HG03097 (cell line): Measurements from ENCODE around the gene HOXD3.

Source experiments
- ATAC-seq: cut with Tn5 transposase; IDR thresholded peaks from one replicate; pipeline ENCODE4 v1.9.1; 2021; ENCODE audit not compliant: unreplicated experiment, low FRiP score

The HOXD3 gene

GRCh38 chr2:176121190-176122051, 35.7 kb upstream of the HOXD3 start:
- no peak for ATAC-seq

GRCh38 chr2:176122052-176122682, 34.9 kb upstream of the HOXD3 start:
- no peak for ATAC-seq

DNA sequence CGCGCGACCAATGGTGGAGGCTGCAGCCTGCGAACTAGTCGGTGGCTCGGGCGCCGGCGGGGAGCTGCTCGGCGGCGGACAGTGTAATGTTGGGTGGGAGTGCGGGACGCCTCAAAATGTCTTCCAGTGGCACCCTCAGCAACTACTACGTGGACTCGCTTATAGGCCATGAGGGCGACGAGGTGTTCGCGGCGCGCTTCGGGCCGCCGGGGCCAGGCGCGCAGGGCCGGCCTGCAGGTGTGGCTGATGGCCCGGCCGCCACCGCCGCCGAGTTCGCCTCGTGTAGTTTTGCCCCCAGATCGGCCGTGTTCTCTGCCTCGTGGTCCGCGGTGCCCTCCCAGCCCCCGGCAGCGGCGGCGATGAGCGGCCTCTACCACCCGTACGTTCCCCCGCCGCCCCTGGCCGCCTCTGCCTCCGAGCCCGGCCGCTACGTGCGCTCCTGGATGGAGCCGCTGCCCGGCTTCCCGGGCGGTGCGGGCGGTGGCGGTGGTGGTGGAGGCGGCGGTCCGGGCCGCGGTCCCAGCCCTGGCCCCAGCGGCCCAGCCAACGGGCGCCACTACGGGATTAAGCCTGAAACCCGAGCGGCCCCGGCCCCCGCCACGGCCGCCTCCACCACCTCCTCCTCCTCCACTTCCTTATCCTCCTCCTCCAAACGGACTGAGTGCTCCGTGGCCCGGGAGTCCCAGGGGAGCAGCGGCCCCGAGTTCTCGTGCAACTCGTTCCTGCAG, 34.3 kb upstream of the HOXD3 start, which contains the start of gene HOXD9:
Gene HOXD9, plus strand, starts transcription at position 37 of the 728 bp plus-strand sequence. Its CDS starts 50 bp downstream, at position 87.
- ATAC-seq: no peak

DNA sequence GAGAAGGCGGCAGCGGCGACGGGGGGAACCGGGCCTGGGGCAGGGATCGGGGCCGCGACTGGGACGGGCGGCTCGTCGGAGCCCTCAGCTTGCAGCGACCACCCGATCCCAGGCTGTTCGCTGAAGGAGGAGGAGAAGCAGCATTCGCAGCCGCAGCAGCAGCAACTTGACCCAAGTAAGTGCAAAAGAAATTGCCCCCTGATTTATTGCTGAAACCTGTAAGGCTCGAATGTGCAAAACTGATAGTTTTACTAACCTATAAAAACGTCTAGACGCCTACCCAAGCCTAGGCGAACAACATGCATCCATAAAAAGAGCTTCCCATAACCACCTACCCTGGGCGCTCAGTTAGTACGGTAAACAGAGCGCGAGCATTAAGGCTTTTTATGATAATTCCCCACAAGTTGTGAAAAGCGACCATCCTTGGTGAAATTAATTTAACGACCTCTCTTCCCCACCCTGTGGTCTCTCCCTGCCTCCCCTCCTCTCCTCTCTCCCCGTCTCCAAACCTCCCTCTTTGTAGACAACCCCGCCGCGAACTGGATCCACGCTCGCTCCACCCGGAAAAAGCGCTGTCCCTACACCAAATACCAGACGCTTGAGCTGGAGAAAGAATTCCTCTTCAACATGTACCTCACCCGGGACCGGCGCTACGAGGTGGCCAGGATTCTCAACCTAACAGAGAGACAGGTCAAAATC, 33.5 kb upstream of the HOXD3 start:
- ATAC-seq: no peak

DNA sequence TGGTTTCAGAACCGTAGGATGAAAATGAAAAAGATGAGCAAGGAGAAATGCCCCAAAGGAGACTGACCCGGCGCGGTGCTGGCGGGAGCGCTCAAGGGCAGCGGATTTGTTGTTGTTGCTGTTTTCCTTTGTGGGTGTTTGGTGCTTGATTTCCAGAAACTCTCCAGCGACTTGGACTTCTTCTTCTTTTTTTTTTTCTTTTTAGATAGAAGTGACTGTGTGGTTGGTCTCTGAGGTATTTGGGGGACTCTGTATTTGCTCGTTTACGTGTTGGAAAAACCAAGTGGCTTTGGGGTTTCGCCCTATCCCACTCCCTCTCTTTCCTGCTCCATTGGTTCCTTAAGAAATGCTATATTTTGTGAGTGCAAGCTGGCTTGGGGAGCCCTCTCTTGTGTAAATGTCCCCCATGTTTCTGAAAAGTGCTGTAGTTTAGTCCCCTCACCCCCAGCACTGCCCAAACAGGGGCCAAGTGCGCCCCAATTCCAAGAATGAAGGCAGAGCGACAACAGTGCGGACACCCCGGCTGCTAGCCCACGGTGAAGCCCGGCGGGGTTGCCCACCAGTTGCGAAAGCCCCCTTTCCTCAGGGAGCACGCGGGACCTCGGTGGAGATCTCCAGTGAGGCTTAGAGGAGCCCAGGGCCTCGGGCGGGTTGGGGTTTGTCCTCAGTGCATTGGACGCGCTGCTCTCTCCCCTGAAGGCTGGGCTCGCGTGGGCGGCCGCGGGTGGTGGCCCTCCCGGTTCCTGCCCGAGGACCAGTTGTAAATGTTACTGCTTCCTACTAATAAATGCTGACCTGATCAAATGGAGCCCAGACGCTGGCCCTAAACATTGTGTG, 32.8 kb upstream of the HOXD3 start:
- no peak for ATAC-seq

DNA sequence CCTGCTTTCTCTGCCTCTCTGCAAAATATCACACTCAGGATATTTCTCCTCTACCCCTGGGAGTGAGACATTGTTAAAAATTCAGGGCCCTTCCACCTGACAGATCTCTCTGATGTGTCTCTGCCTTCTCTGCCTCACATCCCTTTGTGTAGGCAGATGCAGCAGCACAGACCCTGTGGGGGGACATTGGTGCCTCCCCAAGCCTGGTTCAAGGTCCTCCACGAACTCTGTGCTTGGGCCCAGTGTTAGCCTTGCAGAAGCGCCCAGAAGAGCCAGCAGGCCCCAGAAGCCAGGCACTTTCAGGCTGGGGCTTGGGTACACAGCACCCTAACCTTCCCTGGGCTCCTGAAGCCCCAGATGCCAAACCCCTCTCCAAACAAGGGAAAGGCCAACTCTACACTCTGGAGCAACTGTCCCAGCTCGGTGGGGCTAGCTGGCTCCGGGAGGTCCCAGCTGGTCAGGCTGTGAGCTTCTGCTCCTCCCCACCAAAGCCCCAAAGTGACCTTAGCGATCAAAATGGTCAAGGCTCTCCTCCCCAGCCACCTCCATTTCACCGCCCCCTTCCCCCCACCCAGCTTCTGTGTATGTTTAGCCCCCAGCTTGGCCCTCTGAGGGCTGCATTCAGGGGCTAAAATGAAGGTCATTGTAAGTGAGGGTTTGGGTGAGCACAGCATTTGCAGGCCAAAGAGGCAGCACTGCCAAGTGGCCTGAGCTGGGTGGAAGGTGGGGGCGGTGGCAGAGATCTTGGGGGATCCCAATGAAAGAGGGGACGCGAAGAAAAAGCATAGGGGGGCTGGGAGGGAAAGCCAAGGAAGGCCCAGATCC, 31.9 kb upstream of the HOXD3 start:
- no peak for ATAC-seq

DNA sequence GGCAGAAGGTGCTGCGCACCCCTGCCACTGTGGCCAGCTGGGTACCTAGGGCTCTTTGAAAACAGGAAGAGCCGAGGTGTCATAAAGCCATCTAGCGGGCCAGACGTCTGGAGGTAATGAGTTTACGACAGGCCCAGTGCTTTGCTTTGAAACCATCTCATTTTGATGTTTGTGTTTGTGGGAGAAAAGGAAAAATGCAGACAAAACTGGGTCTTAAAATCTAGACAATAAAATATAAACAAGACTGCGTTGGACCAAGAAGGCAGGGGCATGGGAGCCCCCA, 31.4 kb upstream of the HOXD3 start:
- ATAC-seq: no peak

- no peak for ATAC-seq
Observed at GRCh38 chr2:176126929-176127773, 30.0 kb upstream of the HOXD3 start.

- ATAC-seq: no peak
Observed at GRCh38 chr2:176127774-176128072, 29.4 kb upstream of the HOXD3 start.

GRCh38 chr2:176128172-176128981, 28.7 kb upstream of the HOXD3 start:
- ATAC-seq: no peak

DNA sequence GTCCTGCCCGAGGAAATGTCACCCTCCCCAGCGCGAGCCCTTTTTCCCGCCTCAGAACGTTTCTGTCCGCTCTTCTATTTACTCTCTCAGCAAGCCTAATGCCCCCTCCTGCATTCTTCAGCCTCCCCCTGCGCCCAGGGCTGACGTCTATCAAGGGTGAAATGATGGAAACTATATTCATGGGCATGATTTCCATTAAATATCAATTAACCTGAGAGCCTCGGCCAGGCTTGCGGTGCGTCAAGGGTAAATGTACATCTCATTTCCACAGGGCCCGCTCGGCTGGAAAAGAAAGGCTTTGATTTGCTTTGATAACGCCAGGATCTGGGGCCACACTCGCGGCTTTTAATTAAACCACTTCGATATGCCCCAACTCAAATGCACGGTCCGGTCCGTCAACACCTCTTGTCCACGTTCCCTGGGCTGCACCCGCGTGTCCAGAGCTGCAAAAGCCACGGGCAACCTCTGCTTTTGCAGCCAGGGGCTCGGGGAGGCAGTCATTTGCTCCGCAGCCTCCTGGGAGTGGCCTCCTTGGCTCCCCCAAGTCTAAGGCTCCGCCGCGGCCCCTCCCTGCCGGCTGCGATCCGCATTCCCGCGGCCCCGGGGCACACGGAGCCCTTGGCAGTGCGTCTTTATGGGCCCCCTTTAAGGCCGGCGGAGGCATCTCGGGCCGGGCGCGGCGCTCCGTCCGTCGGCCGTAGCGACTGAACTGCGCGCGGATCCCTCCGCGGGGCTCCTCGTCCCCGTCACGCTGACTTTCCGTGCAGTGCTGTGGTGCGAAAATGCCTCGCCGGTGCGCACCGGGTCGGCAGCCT, 27.9 kb upstream of the HOXD3 start, which contains the start of gene HOXD8:
Gene HOXD8, plus strand, starts transcription at position 724 of the 815 bp plus-strand sequence. CDS start 662 bp downstream, outside the sequence.
- no peak for ATAC-seq

DNA sequence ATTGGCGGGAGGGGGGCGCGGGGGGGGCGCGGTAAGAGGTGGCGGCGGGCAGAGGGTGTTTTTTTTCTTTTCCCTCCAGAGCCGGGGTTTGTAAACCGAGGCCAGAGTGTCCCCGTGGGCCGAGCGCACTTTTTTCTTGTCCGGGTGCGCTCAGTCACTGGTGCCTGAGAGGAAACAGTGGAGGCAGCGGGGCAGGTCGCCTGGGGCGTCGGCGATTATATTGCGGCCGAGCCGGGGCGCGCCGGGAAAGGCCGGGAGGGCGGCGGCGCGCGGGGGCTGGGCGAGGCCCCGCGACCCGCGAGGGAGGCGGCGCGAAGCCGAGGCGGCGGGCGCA, 27.3 kb upstream of the HOXD3 start:
- ATAC-seq: no peak

DNA sequence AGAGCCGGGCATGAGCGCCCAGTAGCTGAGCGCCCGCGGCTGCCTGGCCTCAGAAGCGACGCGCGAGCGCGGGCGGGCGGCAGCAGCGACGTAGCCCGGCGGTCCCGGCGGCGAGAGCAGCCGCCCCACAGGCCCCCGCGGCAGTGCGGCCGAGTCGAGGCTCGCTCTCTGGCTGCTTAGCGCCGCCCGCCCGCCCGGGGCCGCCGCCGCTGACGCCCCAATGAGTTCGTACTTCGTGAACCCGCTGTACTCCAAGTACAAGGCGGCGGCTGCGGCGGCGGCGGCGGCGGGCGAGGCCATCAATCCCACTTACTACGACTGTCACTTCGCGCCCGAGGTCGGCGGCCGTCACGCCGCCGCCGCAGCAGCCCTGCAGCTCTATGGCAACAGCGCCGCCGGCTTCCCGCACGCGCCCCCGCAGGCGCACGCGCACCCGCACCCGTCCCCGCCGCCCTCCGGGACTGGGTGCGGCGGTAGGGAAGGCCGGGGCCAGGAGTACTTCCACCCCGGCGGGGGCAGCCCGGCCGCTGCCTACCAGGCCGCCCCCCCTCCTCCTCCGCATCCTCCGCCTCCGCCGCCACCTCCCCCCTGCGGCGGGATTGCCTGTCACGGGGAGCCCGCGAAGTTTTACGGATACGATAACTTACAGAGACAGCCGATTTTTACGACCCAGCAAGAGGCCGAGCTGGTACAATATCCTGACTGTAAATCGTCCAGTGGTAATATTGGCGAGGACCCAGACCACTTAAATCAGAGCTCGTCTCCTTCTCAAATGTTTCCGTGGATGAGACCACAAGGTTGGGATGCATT, 26.8 kb upstream of the HOXD3 start:
- no peak for ATAC-seq

- ATAC-seq: no peak
Observed at GRCh38 chr2:176130957-176131847, 25.9 kb upstream of the HOXD3 start.

DNA sequence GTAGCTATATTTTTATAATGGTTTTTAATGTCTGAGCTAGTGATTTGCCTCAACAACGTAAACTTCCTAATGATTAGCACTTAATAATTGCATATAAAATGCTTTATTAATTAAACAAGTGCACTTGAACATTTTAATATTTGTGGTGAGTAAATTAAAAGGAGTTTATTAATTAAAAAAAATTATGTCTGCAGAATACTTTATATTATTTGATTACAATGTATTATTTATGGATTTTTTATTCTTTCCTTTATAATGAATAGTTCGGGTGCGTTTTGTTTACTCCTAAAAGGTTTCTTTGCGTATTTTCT, 25.3 kb upstream of the HOXD3 start:
- no peak for ATAC-seq
